IMR-90 (cell line): ENCODE data around the gene TPI1. TPM values are rescaled to one million over a fixed set of nuclear protein-coding genes. Genes with fewer than 3 reads are reported as not detected.

Experiments used
- ATAC-seq: fragments of 200-7000 bp; cut with Tn5 transposase; 2 replicates; pipeline ENCODE4 v1.9.1; 2020; ENCODE audit warnings: low read depth, mild to moderate bottlenecking, moderate library complexity
- BruUV-seq: library from RNA; stranded (reverse); fragments of 400-500 nt; replicated peaks from 2 replicates; lab custom pipeline; 2021; lab: Mats Ljungman, UMichigan
- CTCF ChIA-PET: fragments of 300-600 bp; formaldehyde crosslinking; extraction: SDS; loops from one replicate; lab custom pipeline; 2021; ENCODE audit warnings: antibody characterized with exemption; lab: Yijun Ruan, JAX
- POLR2A ChIA-PET: fragments of 300-600 bp; sonication (Branson Sonifier 250); formaldehyde crosslinking; loops from one replicate; lab custom pipeline; 2022; ENCODE audit warnings: antibody characterized with exemption; ENCODE audit not compliant: unreplicated experiment; lab: Charles Lee
- DNase-seq: peaks from one replicate; pipeline ENCODE4 v3.0.0; 2013
- H2AFZ ChIP-seq: replicated peaks from 2 replicates; pipeline ENCODE3; 2013; ENCODE audit warnings: low read length, mild to moderate bottlenecking; ENCODE audit not compliant: poor library complexity
- H2AK5ac ChIP-seq: 2 replicates; pipeline ENCODE4 v1.6.1; 2013; ENCODE audit warnings: low read depth, low read length, inconsistent platforms
- H2AK9ac ChIP-seq: replicated peaks from 2 replicates; pipeline ENCODE3; 2013; ENCODE audit warnings: mild to moderate bottlenecking, low read depth, low read length, moderate library complexity; ENCODE audit not compliant: poor library complexity
- H2BK120ac ChIP-seq: 2 replicates; pipeline ENCODE4 v1.6.1; 2013; ENCODE audit warnings: low read depth, low read length, inconsistent platforms
- H2BK15ac ChIP-seq: 3 replicates; pipeline ENCODE4 v1.6.1; 2013; ENCODE audit warnings: low read depth, low read length, inconsistent platforms
- H2BK20ac ChIP-seq: 2 replicates; pipeline ENCODE4 v1.6.1; 2013; ENCODE audit warnings: low read depth, mild to moderate bottlenecking, inconsistent platforms, low read length, moderate library complexity
- H2BK5ac ChIP-seq: 2 replicates; pipeline ENCODE4 v1.6.1; 2013; ENCODE audit warnings: mild to moderate bottlenecking, low read depth, low read length, inconsistent platforms; ENCODE audit not compliant: poor library complexity, severe bottlenecking
- H3K14ac ChIP-seq: replicated peaks from 2 replicates; pipeline ENCODE4 v1.6.1; 2013; ENCODE audit warnings: low read depth, low read length, inconsistent platforms
- H3K18ac ChIP-seq: 2 replicates; pipeline ENCODE4 v1.6.1; 2013; ENCODE audit warnings: low read depth, low read length, control low read depth
- H3K23ac ChIP-seq: 2 replicates; pipeline ENCODE4 v1.6.1; 2013; ENCODE audit warnings: low read depth, low read length, inconsistent platforms
- H3K27ac ChIP-seq: 2 replicates; pipeline ENCODE4 v1.5.1; 2013; ENCODE audit warnings: mild to moderate bottlenecking, control low read depth, low read length; ENCODE audit not compliant: insufficient read depth
- H3K27me3 ChIP-seq: 2 replicates; pipeline ENCODE4 v1.6.1; 2013; ENCODE audit warnings: low read length; ENCODE audit not compliant: control insufficient read depth, insufficient read depth
- H3K36me3 ChIP-seq: 2 replicates; pipeline ENCODE4 v1.6.1; 2013; ENCODE audit warnings: low read length, mixed read lengths; ENCODE audit not compliant: control insufficient read depth, insufficient read depth
- H3K4ac ChIP-seq: 2 replicates; pipeline ENCODE4 v1.6.1; 2013; ENCODE audit warnings: low read depth, low read length, inconsistent platforms
- H3K4me1 ChIP-seq: 2 replicates; pipeline ENCODE4 v1.6.1; 2013; ENCODE audit warnings: low read length, mixed read lengths; ENCODE audit not compliant: control insufficient read depth, insufficient read depth
- H3K4me2 ChIP-seq: 2 replicates; pipeline ENCODE4 v1.6.1; 2013; ENCODE audit warnings: low read depth, mild to moderate bottlenecking, control low read depth, low read length, moderate library complexity
- H3K4me3 ChIP-seq: 2 replicates; pipeline ENCODE4 v1.5.1; 2013; ENCODE audit warnings: low read depth, mild to moderate bottlenecking, control low read depth, low read length, moderate library complexity; ENCODE audit not compliant: insufficient read depth
- H3K56ac ChIP-seq: 2 replicates; pipeline ENCODE4 v1.6.1; 2013; ENCODE audit warnings: low read length, inconsistent platforms; ENCODE audit not compliant: insufficient read depth; ENCODE audit errors: extremely low read depth
- H3K79me1 ChIP-seq, 2 experiments: 2 replicates each; pipeline ENCODE4 v1.6.1; 2013; ENCODE audit warnings: low read length in 2 of 2, inconsistent platforms in 1 of 2, low read depth in 1 of 2
- H3K9ac ChIP-seq: 2 replicates; pipeline ENCODE4 v1.6.1; 2013; ENCODE audit warnings: low read depth, low read length, control low read depth
- H3K9me1 ChIP-seq: 2 replicates; pipeline ENCODE4 v1.6.1; 2013; ENCODE audit warnings: low read length, inconsistent platforms; ENCODE audit not compliant: insufficient read depth
- H3K9me3 ChIP-seq: 2 replicates; pipeline ENCODE4 v1.6.1; 2013; ENCODE audit warnings: low read length; ENCODE audit not compliant: control insufficient read depth, insufficient read depth
- H4K20me1 ChIP-seq: 2 replicates; pipeline ENCODE4 v1.6.1; 2013; ENCODE audit warnings: low read length, inconsistent platforms; ENCODE audit not compliant: insufficient read depth
- H4K5ac ChIP-seq: 2 replicates; pipeline ENCODE4 v1.6.1; 2013; ENCODE audit warnings: mild to moderate bottlenecking, low read depth, low read length, control low read depth
- H4K8ac ChIP-seq, 2 experiments: 2 replicates each; pipeline ENCODE4 v1.6.1; 2013; ENCODE audit warnings: low read depth in 2 of 2, low read length in 2 of 2, control low read depth in 1 of 2, inconsistent platforms in 1 of 2
- H4K91ac ChIP-seq: 2 replicates; pipeline ENCODE4 v1.6.1; 2013; ENCODE audit warnings: low read depth, low read length, inconsistent platforms; ENCODE audit not compliant: insufficient read depth
- FOS ChIP-seq: fragments of 150-350 bp; IDR thresholded peaks from 2 replicates; pipeline ENCODE4 v1.6.1; 2016; ENCODE audit warnings: low read depth, low read length
- MAFK ChIP-seq: IDR thresholded peaks from 2 replicates; pipeline ENCODE4 v1.6.1; 2012; ENCODE audit warnings: low read depth, low read length, improper control_type of control experiment
- NFE2L2 ChIP-seq: fragments of 150-350 bp; IDR thresholded peaks from 2 replicates; pipeline ENCODE4 v1.6.1; 2016; ENCODE audit warnings: low read depth, mild to moderate bottlenecking, low read length
- POLR2A ChIP-seq: IDR thresholded peaks from 2 replicates; pipeline ENCODE4 v1.6.1; 2012; ENCODE audit warnings: mild to moderate bottlenecking, low read depth, low read length
- RAD21 ChIP-seq: IDR thresholded peaks from 2 replicates; pipeline ENCODE4 v1.6.1; 2012; ENCODE audit warnings: low read length, improper control_type of control experiment
- RCOR1 ChIP-seq: IDR thresholded peaks from 2 replicates; pipeline ENCODE4 v1.6.1; 2012; ENCODE audit warnings: mild to moderate bottlenecking, low read length, improper control_type of control experiment; ENCODE audit not compliant: insufficient replicate concordance
- RFX5 ChIP-seq: IDR thresholded peaks from 2 replicates; pipeline ENCODE4 v1.8.0; 2012; ENCODE audit warnings: low read depth, mild to moderate bottlenecking, low read length, moderate library complexity
- SMC3 ChIP-seq: fragments of 150-350 bp; IDR thresholded peaks from 2 replicates; pipeline ENCODE4 v1.6.1; 2016; ENCODE audit warnings: low read depth, mild to moderate bottlenecking, antibody characterized with exemption, low read length, moderate library complexity
- WGBS, 2 experiments: methylation state at CpG; one replicate each; pipeline versions ENCODE4 v1.1.5 to v1.1.7; 2013; ENCODE audit warnings: missing lambda C conversion rate in 2 of 2; ENCODE audit not compliant: insufficient read length in 1 of 2; ENCODE audit errors: extremely low coverage in 2 of 2; 5-methylcytosine and 5-hydroxymethylcytosine counted together
- dilution Hi-C: fragments of 300-500 bp; cut with HindIII; formaldehyde crosslinking; loops from one replicate; pipeline ENCODE4 v1.14.3; 2018; ENCODE audit warnings: low sequenced_read_pairs; ENCODE audit not compliant: unreplicated experiment
- in situ Hi-C: fragments of 300-500 bp; cut with MboI; formaldehyde crosslinking; loops from 3 replicates; pipeline ENCODE4 v1.14.3; 2019; ENCODE audit warnings: low sequenced_read_pairs, inconsistent platforms, mixed read lengths
- intact Hi-C: fragments of 100-400 bp; cut with micrococcal nuclease; formaldehyde crosslinking; loops from 2 replicates; pipeline ENCODE4 v1.10.0; 2022
- polyA plus RNA-seq, 3 experiments: library from polyadenylated mRNA; depleted of rRNA; stranded (reverse); fragments of >200 nt; gene quantifications; 2 replicates each; pipeline ENCODE4 v1.2.3, GENCODE V29; 2012; ENCODE audit warnings: low replicate concordance in 1 of 3
- total RNA-seq: library from RNA; depleted of rRNA; stranded (reverse); fragments of >200 nt; gene quantifications from 2 replicates; pipeline ENCODE4 v1.2.3, GENCODE V29; 2012
- TF ChIP-seq, protein P1 (sequence below): fragments of 150-350 bp; IDR thresholded peaks from 2 replicates; pipeline ENCODE4 v1.6.1; 2017; ENCODE audit warnings: mild to moderate bottlenecking, antibody characterized with exemption, low read length, low read depth

TPI1 gene
- total and polyA plus RNA-seq, 2 of the 4 experiments (the other 2 are of a cell fraction): 1,995 to 2,176 TPM

DNA sequence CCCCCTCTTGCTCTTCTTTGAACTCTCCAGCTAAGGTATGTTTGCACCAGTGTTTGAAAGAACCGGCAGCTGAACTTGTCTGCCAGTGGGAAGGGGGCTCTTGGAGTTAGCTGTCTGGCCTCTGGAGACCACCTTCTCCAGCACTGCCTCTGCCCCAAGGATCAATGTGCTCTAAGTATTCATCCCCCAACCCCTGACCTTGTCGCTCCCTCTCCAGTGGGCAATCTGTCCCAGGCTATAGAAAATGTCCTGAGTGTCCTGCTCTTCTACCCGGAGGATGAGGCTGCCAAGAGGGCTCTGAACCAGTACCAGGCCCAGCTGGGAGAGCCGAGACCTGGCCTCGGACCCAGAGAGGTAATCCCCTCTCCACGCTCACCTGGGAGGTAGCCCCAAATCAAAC, 36.3 kb upstream of the TPI1 start:
- POLR2A ChIA-PET: no interaction called here

More for the DNA sequence above, 36.3 kb upstream of the TPI1 start:
- 82% methylated on average over 2 of the region's 6 CpGs; no CpG with 5 or more reads in 1 of the 2 experiments for WGBS, 2 experiments
- Histone ChIP-seq H3K27ac (no peak overlapping the region), H3K36me3 (peaks cover 35% of the 10 kb centered on the region), H3K79me1 (peaks cover 17 to 69% of the 10 kb centered on the region in 2 experiments), H3K14ac (no peak overlapping the region), H4K91ac (no peak overlapping the region), H2BK5ac (no peak overlapping the region), H3K9ac (no peak overlapping the region), H3K4ac (no peak overlapping the region), H3K4me3 (no peak overlapping the region), H3K27me3 (no peaks in the 10 kb centered on the region), H3K18ac (no peak overlapping the region), H4K8ac (no peak overlapping the region), H2AFZ (no peak overlapping the region), H3K23ac (no peak overlapping the region), H3K4me2 (no peak overlapping the region), H3K9me1 (peaks cover 6% of the 10 kb centered on the region; the same call in 1 of the 2 replicates), H2BK15ac (no peak overlapping the region), H3K9me3 (no peaks in the 10 kb centered on the region), H3K4me1 (peaks cover 10% of the 10 kb centered on the region), H2BK120ac (no peak overlapping the region), H4K5ac (no peak overlapping the region), H4K20me1 (peaks cover 12% of the 10 kb centered on the region), H2AK9ac (no peak overlapping the region), H2BK20ac (no peak overlapping the region), H2AK5ac (no peak overlapping the region), H3K56ac (no peak overlapping the region)
- no TSS peak for BruUV-seq
- in situ Hi-C loops: no loop called here
- DNase-seq (no peak), ATAC-seq (no peak)
- TF ChIP-seq RFX5 (no peak), SMC3 (no peak), RAD21 (no peak), POLR2A (no peak), NFE2L2 (no peak), FOS (no peak), RCOR1 (no peak), MAFK (no peak)
- TF ChIP-seq, protein P1, sequence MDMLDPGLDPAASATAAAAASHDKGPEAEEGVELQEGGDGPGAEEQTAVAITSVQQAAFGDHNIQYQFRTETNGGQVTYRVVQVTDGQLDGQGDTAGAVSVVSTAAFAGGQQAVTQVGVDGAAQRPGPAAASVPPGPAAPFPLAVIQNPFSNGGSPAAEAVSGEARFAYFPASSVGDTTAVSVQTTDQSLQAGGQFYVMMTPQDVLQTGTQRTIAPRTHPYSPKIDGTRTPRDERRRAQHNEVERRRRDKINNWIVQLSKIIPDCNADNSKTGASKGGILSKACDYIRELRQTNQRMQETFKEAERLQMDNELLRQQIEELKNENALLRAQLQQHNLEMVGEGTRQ: no peak
- dilution Hi-C loops: no loop called here
- intact Hi-C loops: no loop called here
- CTCF ChIA-PET: no interaction called here
